Mesenteric fat pad (tissue), 1 donor: ENCODE data around the gene SPEG. TPM values are rescaled to one million over a fixed set of nuclear protein-coding genes. Genes with fewer than 3 reads are reported as not detected.

Source experiments
- DNase-seq: peaks from one replicate; pipeline ENCODE4 v3.0.0-alpha.2; 2020; ENCODE audit warnings: low spot score
- total RNA-seq: library from RNA; stranded (reverse); fragmentation: NEBNext Ultra II Directional; extraction: Animal tissue kit (Norgen Biotek cat#: 25700); gene quantifications from one replicate; pipeline ENCODE4 v1.2.1, GENCODE V29; 2021
- donor health status: DM: yes; HTN: yes; CAD: no.

The SPEG gene
- total RNA-seq, 1 donor from 2014 or later, result 4.7 TPM

- DNase-seq, result no peak
Measured at GRCh38 chr2:219441451-219442255, 7.0 kb downstream of the SPEG start.

GRCh38 chr2:219442256-219443015 is 7.8 kb downstream of the SPEG start:
- no peak for DNase-seq

- no peak for DNase-seq
Measured at GRCh38 chr2:219443016-219443696, 8.5 kb downstream of the SPEG start.

GRCh38 chr2:219443697-219444023 is 9.0 kb downstream of the SPEG start:
- DNase-seq, result no peak

GRCh38 chr2:219444566-219445091 is 10.0 kb downstream of the SPEG start:
- no peak for DNase-seq

GRCh38 chr2:219445220-219445640 is 10.6 kb downstream of the SPEG start:
- no peak for DNase-seq

GRCh38 chr2:219446101-219446504 is 11.5 kb downstream of the SPEG start:
- no peak for DNase-seq

- DNase-seq, result no peak
Measured at GRCh38 chr2:219446689-219447088, 12.0 kb downstream of the SPEG start.

- DNase-seq, result no peak
Measured at GRCh38 chr2:219447242-219448098, 12.8 kb downstream of the SPEG start.

GRCh38 chr2:219448099-219448775 is 13.6 kb downstream of the SPEG start:
- DNase-seq, result no peak

- no peak for DNase-seq
Measured at GRCh38 chr2:219448776-219449341, 14.2 kb downstream of the SPEG start.

GRCh38 chr2:219449609-219450008 is 15.0 kb downstream of the SPEG start:
- no peak for DNase-seq

GRCh38 chr2:219451661-219452360 is 17.2 kb downstream of the SPEG start:
- DNase-seq, result no peak

GRCh38 chr2:219452361-219453317 is 18.0 kb downstream of the SPEG start:
- DNase-seq, result no peak

GRCh38 chr2:219453671-219454590 is 19.3 kb downstream of the SPEG start:
- no peak for DNase-seq

GRCh38 chr2:219455581-219455980 is 20.9 kb downstream of the SPEG start:
- DNase-seq, result no peak

GRCh38 chr2:219457784-219458369 is 23.2 kb downstream of the SPEG start:
- DNase-seq, result no peak
